AG09309 (cell line): ENCODE measurements around the gene FOXJ1.
A peak's percentile ranks its signal among the peaks of the same experiment; 100 is the strongest.

ENCODE experiments used
- DNase-seq: peaks from one replicate; pipeline ENCODE4 v3.0.0-alpha.2; 2010; ENCODE audit warnings: low read depth
- H3K4me3 ChIP-seq: 2 replicates; pipeline ENCODE4 v1.5.1; 2011; ENCODE audit warnings: mild to moderate bottlenecking, low read depth, low read length, moderate library complexity; ENCODE audit not compliant: control insufficient read depth
- CTCF ChIP-seq: IDR thresholded peaks from 2 replicates; pipeline ENCODE4 v1.5.1; 2011; ENCODE audit warnings: mild to moderate bottlenecking, low read depth, low read length, inconsistent platforms; ENCODE audit not compliant: insufficient read depth, control insufficient read depth; ENCODE audit errors: missing control alignments

FOXJ1 gene

GRCh38 chr17:76104140-76104895, 36.7 kb downstream of the FOXJ1 start:
- TF ChIP-seq CTCF, result no peak
- DNase-seq, result no peak
- peak overlapping the region; percentile 87 for H3K4me3 ChIP-seq

GRCh38 chr17:76103274-76104139, 37.5 kb downstream of the FOXJ1 start, which contains the start of gene EXOC7:
EXOC7 (minus strand) TSS chr17:76103787; CDS start chr17:76103692, 95 bp downstream.
- peak within 1 kb of the TSS; percentile 87 for H3K4me3 ChIP-seq
- TF ChIP-seq CTCF, result peak; percentile 21
- DNase-seq, result peak; percentile 52

GRCh38 chr17:76102944-76103273, 38.1 kb downstream of the FOXJ1 start:
- no peak for DNase-seq
- peak overlapping the region; percentile 87 for H3K4me3 ChIP-seq
- no peak for TF ChIP-seq CTCF

GRCh38 chr17:76097716-76098295, 43.2 kb downstream of the FOXJ1 start:
- no peak for DNase-seq
- H3K4me3 ChIP-seq, result no peak overlapping the region
- TF ChIP-seq CTCF, result no peak

GRCh38 chr17:76095943-76096342, 45.1 kb downstream of the FOXJ1 start:
- TF ChIP-seq CTCF, result no peak
- no peak overlapping the region for H3K4me3 ChIP-seq
- no peak for DNase-seq

GRCh38 chr17:76094046-76094445, 47.0 kb downstream of the FOXJ1 start:
- TF ChIP-seq CTCF, result no peak
- no peak overlapping the region for H3K4me3 ChIP-seq
- no peak for DNase-seq
